ENCODE results near the gene HNRNPCL1.
A peak's percentile ranks its signal among the peaks of the same experiment; 100 is the strongest.
"Not testable (repeated sequence)": the region's sequence is repeated elsewhere in the genome, so short reads cannot be mapped to it uniquely, and the experiment has no call there.

HNRNPCL1 gene

GRCh38 chr1:12848620-12849019 lies at the start of gene HNRNPCL1:
Gene HNRNPCL1 (minus strand): TSS chr1:12848720. CDS start chr1:12848289, 431 bp downstream.
- not testable (repeated sequence) for H3K27ac Mint-ChIP-seq, H3K27me3 Mint-ChIP-seq, DNase-seq, ATAC-seq, H3K4me3 Mint-ChIP-seq, H3K4me1 Mint-ChIP-seq
- H3K9me3 Mint-ChIP-seq: peaks cover 6 to 20% of the 10 kb centered on the region in 2 donors

GRCh38 chr1:12898170-12898569 lies 49.6 kb upstream of the HNRNPCL1 start, which contains the start of gene PRAMEF10:
Gene PRAMEF10 (minus strand): TSS chr1:12898270. CDS start chr1:12895847, 2,423 bp downstream.
- DNase-seq, H3K9me3 Mint-ChIP-seq, H3K4me1 Mint-ChIP-seq, ATAC-seq, H3K27me3 Mint-ChIP-seq, H3K27ac Mint-ChIP-seq, H3K4me3 Mint-ChIP-seq: not testable (repeated sequence)

- ATAC-seq, H3K4me1 Mint-ChIP-seq, H3K9me3 Mint-ChIP-seq, DNase-seq, H3K27ac Mint-ChIP-seq, H3K4me3 Mint-ChIP-seq, H3K27me3 Mint-ChIP-seq: not testable (repeated sequence)
Measured at GRCh38 chr1:12886101-12886500, 37.6 kb upstream of the HNRNPCL1 start, which contains the start of gene PRAMEF4. Gene PRAMEF4 (minus strand): TSS chr1:12886201. CDS start chr1:12883394, 2,807 bp downstream.

GRCh38 chr1:12878453-12878852 lies 29.9 kb upstream of the HNRNPCL1 start:
- not testable (repeated sequence) for H3K27me3 Mint-ChIP-seq, H3K9me3 Mint-ChIP-seq, H3K4me3 Mint-ChIP-seq, H3K4me1 Mint-ChIP-seq, ATAC-seq, DNase-seq, H3K27ac Mint-ChIP-seq

GRCh38 chr1:12863131-12863880 lies 14.8 kb upstream of the HNRNPCL1 start:
- not testable (repeated sequence) for H3K4me1 Mint-ChIP-seq, ATAC-seq, H3K27ac Mint-ChIP-seq, H3K4me3 Mint-ChIP-seq, H3K27me3 Mint-ChIP-seq, DNase-seq, H3K9me3 Mint-ChIP-seq

- not testable (repeated sequence) for H3K9me3 Mint-ChIP-seq, H3K27me3 Mint-ChIP-seq, H3K4me3 Mint-ChIP-seq, H3K27ac Mint-ChIP-seq, H3K4me1 Mint-ChIP-seq, DNase-seq, ATAC-seq
Measured at GRCh38 chr1:12856786-12857185, 8.3 kb upstream of the HNRNPCL1 start, which contains the start of gene PRAMEF2. Gene PRAMEF2 (plus strand): TSS chr1:12857086. CDS start chr1:12859010, 1,924 bp downstream.

- ATAC-seq: no peak
- H3K9me3 Mint-ChIP-seq: peaks cover 0 to 11% of the 10 kb centered on the region in 2 donors
- H3K27ac Mint-ChIP-seq: no peak overlapping the region
- no peaks in the 10 kb centered on the region for H3K27me3 Mint-ChIP-seq
- no peaks in the 10 kb centered on the region for H3K4me1 Mint-ChIP-seq
- DNase-seq: no peak
- no peak overlapping the region for H3K4me3 Mint-ChIP-seq
Measured at GRCh38 chr1:12851779-12852178, 3.3 kb upstream of the HNRNPCL1 start.

- DNase-seq, H3K27ac Mint-ChIP-seq, H3K4me1 Mint-ChIP-seq, H3K9me3 Mint-ChIP-seq, H3K4me3 Mint-ChIP-seq, ATAC-seq: not testable (repeated sequence)
- H3K27me3 Mint-ChIP-seq: peaks cover 11% of the 10 kb centered on the region
Measured at GRCh38 chr1:12833251-12833650, 15.3 kb downstream of the HNRNPCL1 start.

GRCh38 chr1:12831310-12831709 lies 17.2 kb downstream of the HNRNPCL1 start, which contains the start of gene PRAMEF11:
Gene PRAMEF11 (minus strand): TSS chr1:12831410. CDS start chr1:12828789, 2,621 bp downstream.
- not testable (repeated sequence) for H3K27ac Mint-ChIP-seq, H3K9me3 Mint-ChIP-seq, DNase-seq, H3K4me3 Mint-ChIP-seq, ATAC-seq, H3K4me1 Mint-ChIP-seq
- H3K27me3 Mint-ChIP-seq: peaks cover 18% of the 10 kb centered on the region

- H3K4me3 Mint-ChIP-seq, DNase-seq, H3K9me3 Mint-ChIP-seq, H3K4me1 Mint-ChIP-seq, H3K27ac Mint-ChIP-seq, ATAC-seq: not testable (repeated sequence)
- H3K27me3 Mint-ChIP-seq: peaks cover 36% of the 10 kb centered on the region
Measured at GRCh38 chr1:12819061-12819460, 29.5 kb downstream of the HNRNPCL1 start.

- Mint-ChIP-seq H3K4me1 (no peaks in the 10 kb centered on the region), H3K27ac (no peak overlapping the region), H3K27me3 (peaks cover 44% of the 10 kb centered on the region), H3K9me3 (peaks cover 6 to 9% of the 10 kb centered on the region in 2 donors), H3K4me3 (no peak overlapping the region)
- DNase-seq: no peak
- ATAC-seq: no peak
Measured at GRCh38 chr1:12811409-12811784, 37.1 kb downstream of the HNRNPCL1 start.

GRCh38 chr1:12810691-12811408 lies 37.7 kb downstream of the HNRNPCL1 start:
- ATAC-seq: no peak
- H3K27ac Mint-ChIP-seq: peak overlapping the region in 1 of 2 donors; percentile 23
- peaks cover 9% of the 10 kb centered on the region in 2 donors for H3K9me3 Mint-ChIP-seq
- no peak overlapping the region for H3K4me3 Mint-ChIP-seq
- no peak for DNase-seq
- H3K4me1 Mint-ChIP-seq: no peaks in the 10 kb centered on the region
- peaks cover 43% of the 10 kb centered on the region for H3K27me3 Mint-ChIP-seq

GRCh38 chr1:12809933-12810332 lies 38.6 kb downstream of the HNRNPCL1 start:
- ATAC-seq (no peak), DNase-seq (no peak)
- Mint-ChIP-seq H3K27me3 (peaks cover 39% of the 10 kb centered on the region), H3K9me3 (peaks cover 12 to 13% of the 10 kb centered on the region in 2 donors), H3K27ac (no peak overlapping the region), H3K4me3 (no peak overlapping the region), H3K4me1 (no peaks in the 10 kb centered on the region)

GRCh38 chr1:12799730-12800129 lies 48.8 kb downstream of the HNRNPCL1 start:
- no peaks in the 10 kb centered on the region for H3K4me1 Mint-ChIP-seq
- no peak for ATAC-seq
- no peak overlapping the region for H3K4me3 Mint-ChIP-seq
- H3K9me3 Mint-ChIP-seq: peaks cover 3% of the 10 kb centered on the region in 2 donors
- no peak overlapping the region for H3K27ac Mint-ChIP-seq
- H3K27me3 Mint-ChIP-seq: peaks cover 9% of the 10 kb centered on the region
- DNase-seq: no peak

GRCh38 chr1:12798911-12799310 lies 49.6 kb downstream of the HNRNPCL1 start:
- Mint-ChIP-seq H3K27me3 (peaks cover 9% of the 10 kb centered on the region), H3K9me3 (no peaks in the 10 kb centered on the region), H3K27ac (no peak overlapping the region), H3K4me1 (no peaks in the 10 kb centered on the region), H3K4me3 (no peak overlapping the region)
- DNase-seq (no peak), ATAC-seq (no peak)

Measured in stimulated activated naive CD8-positive, alpha-beta T cell treated with anti-CD3 and anti-CD28 coated beads, Interleukin-15, amount 100 ng/mL, for 72 hours (primary cell).